HepG2 (cell line): ENCODE data around the gene LRIG1. TPM values are rescaled to one million over a fixed set of nuclear protein-coding genes. Genes with fewer than 3 reads are reported as not detected.

Source experiments
- ATAC-seq: fragments of 200-7000 bp; cut with Tn5 transposase; 3 replicates; pipeline ENCODE4 v1.9.1; 2020; ENCODE audit warnings: mild to moderate bottlenecking, moderate library complexity
- BruUV-seq: library from RNA; stranded (reverse); fragments of 400-500 nt; replicated peaks from 2 replicates; lab custom pipeline; 2021; lab: Mats Ljungman, UMichigan
- CTCF ChIA-PET: fragments of 300-600 bp; formaldehyde crosslinking; extraction: SDS; loops from one replicate; lab custom pipeline; 2021; ENCODE audit warnings: low total read pairs, inconsistent platforms, low intra/inter-chr PET ratio; lab: Yijun Ruan, JAX
- POLR2A ChIA-PET: fragments of 350-600 bp; sonication (Branson Sonifier 250); formaldehyde crosslinking; loops from one replicate; lab custom pipeline; 2020; ENCODE audit warnings: antibody characterized with exemption, inconsistent platforms; lab: Yijun Ruan, JAX
- DNase-seq: peaks from one replicate; pipeline ENCODE4 v3.0.0-alpha.2; 2015; ENCODE audit warnings: low spot score
- FAIRE-seq: peaks from 3 replicates; lab custom pipeline; 2011; peaks lifted over from hg19 to GRCh38; lab: Jason Lieb, UNC
- H2AFZ ChIP-seq: one replicate; pipeline ENCODE4 v1.6.1; 2011; ENCODE audit warnings: low read length, inconsistent platforms
- H3K27ac ChIP-seq: fragments of 300-600 bp; 3 replicates; pipeline ENCODE4 v1.8.0; 2011; ENCODE audit warnings: mixed run types, mild to moderate bottlenecking, mixed read lengths, low read length, inconsistent platforms; ENCODE audit not compliant: insufficient read depth; ENCODE audit errors: extremely low read length
- H3K27me3 ChIP-seq, 2 experiments: fragments of 200-600 bp in 1 of 2; 2 replicates in 1 of 2; 3 replicates in 1 of 2; pipeline versions ENCODE4 v1.6.0 to v1.8.0; 2011; ENCODE audit warnings: low read length in 2 of 2, mild to moderate bottlenecking in 2 of 2, moderate library complexity in 2 of 2, inconsistent platforms in 1 of 2; ENCODE audit not compliant: insufficient read depth in 2 of 2, control insufficient read depth in 1 of 2
- H3K36me3 ChIP-seq, 2 experiments: fragments of 200-600 bp in 1 of 2; replicated peaks in 1 of 2; 2 replicates in 1 of 2; 3 replicates in 1 of 2; pipeline versions ENCODE4 v1.5.1 to v1.8.0; 2011; ENCODE audit warnings: low read length in 2 of 2, inconsistent platforms in 1 of 2; ENCODE audit not compliant: insufficient read depth in 2 of 2, control insufficient read depth in 1 of 2
- H3K4me1 ChIP-seq: 2 replicates; pipeline ENCODE4 v1.5.1; 2012; ENCODE audit warnings: low read length, inconsistent platforms; ENCODE audit not compliant: insufficient read depth
- H3K4me2 ChIP-seq: 2 replicates; pipeline ENCODE4 v1.6.0; 2011; ENCODE audit warnings: low read depth, low read length, inconsistent platforms
- H3K4me3 ChIP-seq, 3 experiments: fragments of 200-600 bp in 1 of 3; sonication (generic), shearing (Covaris generic) in 1 of 3; replicated peaks in 1 of 3; 2 replicates each; pipeline ENCODE4 v1.5.1; 2011 to 2016; ENCODE audit warnings: low read length in 3 of 3, inconsistent platforms in 2 of 3, low read depth in 2 of 3, mild to moderate bottlenecking in 2 of 3, control low read depth in 1 of 3, mixed read lengths in 1 of 3; ENCODE audit not compliant: insufficient read depth in 1 of 3
- H3K79me2 ChIP-seq: one replicate; pipeline ENCODE4 v1.6.1; 2011; ENCODE audit warnings: low read length, inconsistent platforms; ENCODE audit not compliant: insufficient read depth
- H3K9ac ChIP-seq: 2 replicates; pipeline ENCODE4 v1.6.0; 2011; ENCODE audit warnings: mild to moderate bottlenecking, low read depth, low read length, inconsistent platforms; ENCODE audit not compliant: insufficient read depth
- H3K9me3 ChIP-seq: 2 replicates; pipeline ENCODE4 v1.5.1; 2012; ENCODE audit warnings: mild to moderate bottlenecking, low read length
- H4K20me1 ChIP-seq: 2 replicates; pipeline ENCODE4 v1.6.0; 2011; ENCODE audit warnings: inconsistent platforms, mild to moderate bottlenecking, low read length, moderate library complexity; ENCODE audit not compliant: insufficient read depth
- FOXK1 ChIP-seq: sonication (generic); formaldehyde crosslinking; IDR thresholded peaks from 2 replicates; pipeline ENCODE4 v1.4.0; 2020; ENCODE audit warnings: low read depth, missing genetic modification reagents, borderline replicate concordance
- GFI1 ChIP-seq: sonication (generic); formaldehyde crosslinking; IDR thresholded peaks from 2 replicates; pipeline ENCODE4 v1.5.0; 2020; ENCODE audit warnings: missing genetic modification reagents, mild to moderate bottlenecking, borderline replicate concordance
- JUN ChIP-seq: sonication (generic); formaldehyde crosslinking; IDR thresholded peaks from 2 replicates; pipeline ENCODE4 v1.4.0; 2020; ENCODE audit warnings: mild to moderate bottlenecking, missing genetic modification reagents
- TARDBP ChIP-seq: sonication (generic); formaldehyde crosslinking; IDR thresholded peaks from 2 replicates; pipeline ENCODE4 v1.8.0; 2022; ENCODE audit warnings: mild to moderate bottlenecking, missing genetic modification reagents
- ZBTB3 ChIP-seq: sonication (generic); formaldehyde crosslinking; IDR thresholded peaks from 2 replicates; pipeline ENCODE4 v1.4.0; 2020; ENCODE audit warnings: low read depth, mild to moderate bottlenecking, moderate library complexity, missing genetic modification reagents, borderline replicate concordance
- ZNF317 ChIP-seq: sonication (generic); formaldehyde crosslinking; IDR thresholded peaks from 2 replicates; pipeline ENCODE4 v1.5.0; 2020; ENCODE audit warnings: mild to moderate bottlenecking, missing genetic modification reagents
- ZNF350 ChIP-seq: sonication (generic); formaldehyde crosslinking; IDR thresholded peaks from 2 replicates; pipeline ENCODE4 v1.4.0; 2020; ENCODE audit warnings: mild to moderate bottlenecking, low read depth, missing genetic modification reagents, borderline replicate concordance
- ZNF382 ChIP-seq: sonication (generic); formaldehyde crosslinking; IDR thresholded peaks from 2 replicates; pipeline ENCODE4 v1.5.0; 2020; ENCODE audit warnings: missing genetic modification reagents, mild to moderate bottlenecking, borderline replicate concordance
- ZNF501 ChIP-seq: sonication (generic); formaldehyde crosslinking; IDR thresholded peaks from 2 replicates; pipeline ENCODE4 v1.5.1; 2020; ENCODE audit warnings: mild to moderate bottlenecking, moderate library complexity, missing genetic modification reagents
- WGBS: methylation state at CpG from one replicate; pipeline ENCODE4 v1.1.6; 2017; ENCODE audit warnings: low lambda C conversion rate; 5-methylcytosine and 5-hydroxymethylcytosine counted together
- in situ Hi-C: cut with HindIII; loops from 2 replicates; pipeline ENCODE4 v1.10.0; 2017; ENCODE audit warnings: low pct_unique_long_range_greater_than_20kb; ENCODE audit not compliant: extremely low pct_ligation_motif_present
- intact Hi-C: fragments of 100-400 bp; cut with micrococcal nuclease; formaldehyde crosslinking; loops from one replicate; pipeline ENCODE4 v1.10.0; 2022; ENCODE audit not compliant: unreplicated experiment
- polyA plus RNA-seq, 8 experiments: library from polyadenylated mRNA; depleted of rRNA in 3 of 8; stranded (reverse) in 7 of 8; unstranded in 1 of 8; fragments of >200 nt; fragmentation: Illumina TruSeq in 4 of 8; extraction: Trizol in 4 of 8; gene quantifications; 2 replicates each; pipeline versions ENCODE4 v1.2.1 to v1.2.3, GENCODE V29; 2011 to 2016; ENCODE audit warnings: low read depth in 4 of 8, missing spikeins in 1 of 8, mixed read lengths in 1 of 8; ENCODE audit not compliant: insufficient read depth in 1 of 8
- total RNA-seq, 5 experiments: library from RNA; depleted of rRNA; stranded (reverse); fragments of >200 nt; fragmentation: Illumina TruSeq; extraction: Trizol; gene quantifications; 2 replicates each; pipeline ENCODE4 v1.2.3, GENCODE V29; 2016; ENCODE audit warnings: low read depth in 1 of 5
- TF ChIP-seq, protein P1 (sequence below): sonication (generic); formaldehyde crosslinking; IDR thresholded peaks from 2 replicates; pipeline ENCODE4 v1.5.0; 2020; ENCODE audit warnings: mild to moderate bottlenecking, missing genetic modification reagents
- TF ChIP-seq, protein P2 (sequence below): sonication (generic); formaldehyde crosslinking; IDR thresholded peaks from 2 replicates; pipeline ENCODE4 v1.4.0; 2020; ENCODE audit warnings: missing genetic modification reagents

The LRIG1 gene
- total and polyA plus RNA-seq, 2 of the 13 experiments (the other 11 are each of a cell fraction or from before 2014, with no cell fraction given): 17.8 to 24.8 TPM

DNA sequence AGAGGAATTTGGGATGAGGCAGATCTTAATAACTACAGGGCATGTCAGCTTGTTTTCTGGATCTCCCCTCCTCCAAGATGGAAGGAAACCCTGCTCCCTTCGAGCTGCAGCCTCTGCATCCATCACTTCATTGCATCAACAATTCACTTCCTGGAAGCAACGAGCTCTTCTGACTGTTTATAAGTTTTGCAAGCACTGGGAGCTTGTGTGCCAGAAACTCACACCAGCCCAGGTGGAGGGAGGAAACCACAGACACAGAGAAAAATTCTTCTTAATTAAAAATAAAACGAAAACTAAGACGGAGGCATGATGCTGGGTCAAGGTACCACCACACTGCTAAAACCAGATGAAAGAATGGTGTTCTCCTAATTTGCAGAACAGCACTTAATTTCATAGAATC is 10.6 kb downstream of the LRIG1 start:
- no peak overlapping the region for H3K4me3 ChIP-seq
- H3K27me3 ChIP-seq: no peaks in the 10 kb centered on the region
- H3K4me1 ChIP-seq: peaks cover 90% of the 10 kb centered on the region
- H3K4me2 ChIP-seq: no peak overlapping the region
- FAIRE-seq (no peak), DNase-seq (no peak), ATAC-seq (no peak)
- no peak overlapping the region for H2AFZ ChIP-seq
- H3K27ac ChIP-seq: no peak overlapping the region
- H3K79me2 ChIP-seq: peaks cover 95% of the 10 kb centered on the region
- no peaks in the 10 kb centered on the region for H3K36me3 ChIP-seq
- H3K9me3 ChIP-seq: no peaks in the 10 kb centered on the region
- H4K20me1 ChIP-seq: no peaks in the 10 kb centered on the region
- no TSS peak for BruUV-seq
- CTCF ChIA-PET: no interaction called here
- no peak for TF ChIP-seq JUN (CRISPR knock-in tag)
- no peak for TF ChIP-seq TARDBP (CRISPR knock-in tag)
- TF ChIP-seq ZNF317 (CRISPR knock-in tag): 0 out of 2 replicates have a peak, but pooled peaks have one; percentile 46
- H3K9ac ChIP-seq: no peak overlapping the region
- POLR2A ChIA-PET: interaction anchor here (0.8 to 5.5 kb wide), 4 partner anchors 8 to 15 kb away, joined by 3 to 26 read pairs (median 4); partner anchors contain the start of gene LRIG1
- intact Hi-C loops (no loop called here), in situ Hi-C loops (no loop called here)
- WGBS: 77% methylated on average over 4 of the region's 4 CpGs

DNA sequence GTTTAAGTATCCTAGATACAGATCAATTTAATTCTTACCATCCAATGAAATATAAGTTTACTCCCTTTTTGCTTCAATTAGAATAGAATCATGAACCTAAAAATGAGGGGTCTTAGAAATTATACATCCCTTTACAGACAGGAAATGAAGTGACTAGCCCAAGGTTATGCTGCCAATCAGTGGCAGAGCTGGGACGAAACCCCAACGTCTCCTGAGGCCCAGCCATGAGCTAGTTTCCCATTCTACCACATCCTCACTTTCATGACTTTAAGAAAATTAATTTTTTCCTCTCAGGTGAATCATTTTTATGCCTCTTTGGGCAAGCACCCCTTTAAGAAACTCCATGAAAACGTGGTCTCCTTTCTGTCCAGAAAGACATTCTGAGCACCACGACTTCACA is 11.2 kb downstream of the LRIG1 start:
- ChIA-PET POLR2A (interaction anchor here (1.2 to 5.5 kb wide), 2 partner anchors 8 kb away, joined by 3 to 26 read pairs; no protein-coding TSS in a partner anchor), CTCF (no interaction called here)
- Histone ChIP-seq H3K9me3 (no peaks in the 10 kb centered on the region), H3K27ac (no peak overlapping the region), H3K79me2 (peaks cover 95% of the 10 kb centered on the region), H3K9ac (no peak overlapping the region), H3K4me1 (peaks cover 90% of the 10 kb centered on the region), H3K36me3 (no peaks in the 10 kb centered on the region), H4K20me1 (no peaks in the 10 kb centered on the region), H3K4me2 (no peak overlapping the region), H2AFZ (no peak overlapping the region), H3K4me3 (no peak overlapping the region), H3K27me3 (no peaks in the 10 kb centered on the region)
- intact Hi-C loops (no loop called here), in situ Hi-C loops (no loop called here)
- BruUV-seq: no TSS peak
- WGBS: 97% methylated on average over 4 of the region's 4 CpGs
- FAIRE-seq (no peak), DNase-seq (no peak), ATAC-seq (no peak)
- TF ChIP-seq, protein P1, sequence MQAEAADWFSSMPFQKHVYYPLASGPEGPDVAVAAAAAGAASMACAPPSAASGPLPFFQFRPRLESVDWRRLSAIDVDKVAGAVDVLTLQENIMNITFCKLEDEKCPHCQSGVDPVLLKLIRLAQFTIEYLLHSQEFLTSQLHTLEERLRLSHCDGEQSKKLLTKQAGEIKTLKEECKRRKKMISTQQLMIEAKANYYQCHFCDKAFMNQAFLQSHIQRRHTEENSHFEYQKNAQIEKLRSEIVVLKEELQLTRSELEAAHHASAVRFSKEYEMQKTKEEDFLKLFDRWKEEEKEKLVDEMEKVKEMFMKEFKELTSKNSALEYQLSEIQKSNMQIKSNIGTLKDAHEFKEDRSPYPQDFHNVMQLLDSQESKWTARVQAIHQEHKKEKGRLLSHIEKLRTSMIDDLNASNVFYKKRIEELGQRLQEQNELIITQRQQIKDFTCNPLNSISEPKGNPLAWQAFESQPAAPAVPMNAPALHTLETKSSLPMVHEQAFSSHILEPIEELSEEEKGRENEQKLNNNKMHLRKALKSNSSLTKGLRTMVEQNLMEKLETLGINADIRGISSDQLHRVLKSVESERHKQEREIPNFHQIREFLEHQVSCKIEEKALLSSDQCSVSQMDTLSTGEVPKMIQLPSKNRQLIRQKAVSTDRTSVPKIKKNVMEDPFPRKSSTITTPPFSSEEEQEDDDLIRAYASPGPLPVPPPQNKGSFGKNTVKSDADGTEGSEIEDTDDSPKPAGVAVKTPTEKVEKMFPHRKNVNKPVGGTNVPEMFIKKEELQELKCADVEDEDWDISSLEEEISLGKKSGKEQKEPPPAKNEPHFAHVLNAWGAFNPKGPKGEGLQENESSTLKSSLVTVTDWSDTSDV (CRISPR knock-in tag): no peak
- TF ChIP-seq ZNF501 (CRISPR knock-in tag) (no peak), ZBTB3 (no peak), FOXK1 (CRISPR knock-in tag) (no peak), GFI1 (CRISPR knock-in tag) (no peak), ZNF350 (CRISPR knock-in tag) (no peak), ZNF382 (no peak)
- TF ChIP-seq, protein P2, sequence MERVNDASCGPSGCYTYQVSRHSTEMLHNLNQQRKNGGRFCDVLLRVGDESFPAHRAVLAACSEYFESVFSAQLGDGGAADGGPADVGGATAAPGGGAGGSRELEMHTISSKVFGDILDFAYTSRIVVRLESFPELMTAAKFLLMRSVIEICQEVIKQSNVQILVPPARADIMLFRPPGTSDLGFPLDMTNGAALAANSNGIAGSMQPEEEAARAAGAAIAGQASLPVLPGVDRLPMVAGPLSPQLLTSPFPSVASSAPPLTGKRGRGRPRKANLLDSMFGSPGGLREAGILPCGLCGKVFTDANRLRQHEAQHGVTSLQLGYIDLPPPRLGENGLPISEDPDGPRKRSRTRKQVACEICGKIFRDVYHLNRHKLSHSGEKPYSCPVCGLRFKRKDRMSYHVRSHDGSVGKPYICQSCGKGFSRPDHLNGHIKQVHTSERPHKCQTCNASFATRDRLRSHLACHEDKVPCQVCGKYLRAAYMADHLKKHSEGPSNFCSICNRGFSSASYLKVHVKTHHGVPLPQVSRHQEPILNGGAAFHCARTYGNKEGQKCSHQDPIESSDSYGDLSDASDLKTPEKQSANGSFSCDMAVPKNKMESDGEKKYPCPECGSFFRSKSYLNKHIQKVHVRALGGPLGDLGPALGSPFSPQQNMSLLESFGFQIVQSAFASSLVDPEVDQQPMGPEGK (CRISPR knock-in tag): no peak
